Common myeloid progenitor, CD34-positive (primary cell): ENCODE results near the gene SERINC5.
A peak's percentile ranks its signal among the peaks of the same experiment; 100 is the strongest.
"Not testable (repeated sequence)": the region's sequence is repeated elsewhere in the genome, so short reads cannot be mapped to it uniquely, and the experiment has no call there.

Source experiments
- CTCF ChIA-PET: fragments of 350-600 bp; sonication (Branson Sonifier 250); formaldehyde crosslinking; loops from one replicate; lab custom pipeline; 2021; ENCODE audit warnings: antibody characterized with exemption; lab: Charles Lee
- POLR2A ChIA-PET: fragments of 350-600 bp; sonication (Branson Sonifier 250); formaldehyde crosslinking; loops from one replicate; lab custom pipeline; 2021; ENCODE audit warnings: antibody characterized with exemption; lab: Charles Lee
- DNase-seq, 3 donors: peaks; one replicate each; pipeline versions ENCODE4 v3.0.0 to v3.0.0-alpha.2; 2013
- H3K27ac ChIP-seq, 2 experiments: 1 replicate in 1 of 2; 2 replicates in 1 of 2; pipeline ENCODE4 v1.7.0; 2013; ENCODE audit warnings: inconsistent platforms in 2 of 2, low read length in 2 of 2, mild to moderate bottlenecking in 2 of 2, low read depth in 1 of 2, moderate library complexity in 1 of 2; ENCODE audit not compliant: severe bottlenecking in 2 of 2, insufficient read depth in 1 of 2, poor library complexity in 1 of 2
- H3K27me3 ChIP-seq, 5 experiments: replicated peaks in 2 of 5; 1 replicate in 3 of 5; 2 replicates in 2 of 5; pipeline versions ENCODE4 v1.6.1 to v1.7.0; 2013; ENCODE audit warnings: low read length in 4 of 5, mild to moderate bottlenecking in 2 of 5, moderate library complexity in 2 of 5, inconsistent platforms in 1 of 5; ENCODE audit not compliant: insufficient read depth in 5 of 5, control insufficient read depth in 4 of 5
- H3K36me3 ChIP-seq, 4 experiments: 1 replicate in 2 of 4; 2 replicates in 2 of 4; pipeline versions ENCODE4 v1.6.1 to v1.7.0; 2013; ENCODE audit warnings: low read length in 3 of 4, control low read depth in 1 of 4, mild to moderate bottlenecking in 1 of 4; ENCODE audit not compliant: control insufficient read depth in 4 of 4, insufficient read depth in 4 of 4
- H3K4me1 ChIP-seq, 4 experiments: 1 replicate in 3 of 4; 2 replicates in 1 of 4; pipeline versions ENCODE4 v1.6.1 to v1.7.1; 2013; ENCODE audit warnings: low read length in 3 of 4, mild to moderate bottlenecking in 3 of 4, control low read depth in 1 of 4, inconsistent platforms in 1 of 4, moderate library complexity in 1 of 4; ENCODE audit not compliant: control insufficient read depth in 4 of 4, insufficient read depth in 4 of 4; ENCODE audit errors: control extremely low read depth in 1 of 4
- H3K4me3 ChIP-seq, 7 experiments: 1 replicate in 4 of 7; 2 replicates in 3 of 7; pipeline versions ENCODE4 v1.5.1 to v1.7.0; 2013; ENCODE audit warnings: mild to moderate bottlenecking in 7 of 7, low read length in 6 of 7, moderate library complexity in 6 of 7, inconsistent platforms in 2 of 7, low read depth in 2 of 7, control low read depth in 1 of 7; ENCODE audit not compliant: insufficient read depth in 4 of 7, control insufficient read depth in 1 of 7; ENCODE audit errors: extremely low read depth in 1 of 7
- H3K9me3 ChIP-seq, 5 experiments: 1 replicate in 4 of 5; 2 replicates in 1 of 5; pipeline versions ENCODE4 v1.6.1 to v1.7.1; 2013; ENCODE audit warnings: low read length in 4 of 5, mild to moderate bottlenecking in 2 of 5, inconsistent platforms in 1 of 5, low read depth in 1 of 5, moderate library complexity in 1 of 5; ENCODE audit not compliant: control insufficient read depth in 4 of 5, insufficient read depth in 2 of 5; ENCODE audit errors: control extremely low read depth in 1 of 5
- WGBS: methylation state at CpG from one replicate; pipeline ENCODE4 v1.1.5; 2013; ENCODE audit not compliant: insufficient coverage; 5-methylcytosine and 5-hydroxymethylcytosine counted together

Gene SERINC5

DNA sequence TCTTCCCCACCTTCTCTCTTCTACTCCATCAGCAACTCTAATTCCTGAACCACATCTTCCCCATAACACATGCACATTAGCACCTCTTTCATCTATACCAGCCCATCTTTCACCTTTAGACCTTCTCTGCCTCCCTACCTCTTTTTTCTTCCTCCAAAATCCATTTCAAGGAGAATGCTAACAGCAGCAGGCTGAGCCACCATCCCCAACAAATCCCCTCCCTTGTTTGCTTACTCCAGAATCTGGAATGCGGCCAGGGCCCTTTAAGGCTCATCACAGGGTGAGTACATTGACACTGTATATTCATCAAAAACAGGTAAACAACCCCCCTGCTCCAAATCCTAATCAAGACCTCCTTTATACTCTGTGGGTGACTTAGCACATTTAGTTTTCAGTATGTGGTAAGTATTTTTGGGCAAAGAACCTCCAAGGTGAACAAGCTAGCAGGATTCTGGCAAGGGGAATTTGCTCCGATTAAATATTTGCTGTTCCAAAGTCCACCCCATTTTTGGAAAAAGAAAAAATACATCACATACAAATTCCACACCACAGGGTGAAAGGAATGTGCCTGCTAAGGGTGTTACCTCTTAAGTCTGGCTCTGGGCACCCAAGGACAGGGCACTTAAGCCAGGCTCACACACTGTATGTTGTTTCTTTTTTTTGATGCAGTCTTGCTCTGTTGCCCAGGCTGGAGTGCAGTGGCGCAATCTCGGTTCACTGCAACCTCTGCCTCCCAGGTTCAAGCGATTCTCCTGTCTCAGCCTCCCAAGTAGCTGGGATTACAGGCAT lies 71.4 kb downstream of the SERINC5 start:
- no peak overlapping the region for H3K27ac ChIP-seq
- ChIA-PET CTCF (no interaction called here), POLR2A (no interaction called here)
- peaks cover 27 to 81% (median 52%) of the 10 kb centered on the region in 4 experiments for H3K4me1 ChIP-seq
- H3K36me3 ChIP-seq: peaks cover 0 to 3% (median 0%) of the 10 kb centered on the region in 4 experiments
- no peak overlapping the region for H3K4me3 ChIP-seq
- DNase-seq: peak in 2 of 3 donors; percentile 7 to 41
- H3K9me3 ChIP-seq: no peaks in the 10 kb centered on the region
- 94% methylated on average over 3 of the region's 5 CpGs for WGBS
- H3K27me3 ChIP-seq: no peaks in the 10 kb centered on the region

DNA sequence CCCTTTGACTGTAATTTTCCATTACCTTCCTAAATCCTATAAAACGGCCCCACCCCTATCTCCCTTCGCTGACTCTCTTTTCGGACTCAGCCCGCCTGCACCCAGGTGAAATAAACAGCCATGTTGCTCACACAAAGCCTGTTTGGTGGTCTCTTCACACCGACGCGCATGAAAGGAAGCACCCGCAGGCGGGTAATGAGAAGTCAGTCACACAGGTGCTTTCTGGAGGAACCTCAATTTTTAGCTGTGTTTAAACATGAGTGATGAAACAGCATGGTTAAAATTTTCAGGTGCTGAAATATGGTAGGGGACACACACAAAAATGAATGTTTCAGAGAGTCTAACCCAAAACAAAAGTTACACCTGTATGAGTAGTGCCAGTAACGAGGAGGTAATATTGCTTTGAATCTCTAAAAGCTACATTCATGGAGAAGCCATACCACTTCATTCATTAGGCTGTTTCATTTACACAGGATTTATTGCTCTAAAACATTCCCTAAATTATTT lies 72.1 kb downstream of the SERINC5 start:
- H3K9me3 ChIP-seq, H3K4me3 ChIP-seq, H3K27ac ChIP-seq, H3K27me3 ChIP-seq, CTCF ChIA-PET, H3K36me3 ChIP-seq, POLR2A ChIA-PET: not testable (repeated sequence)
- WGBS: 70% methylated on average over 6 of the region's 10 CpGs
- H3K4me1 ChIP-seq: peaks cover 27 to 76% (median 52%) of the 10 kb centered on the region in 4 experiments
- DNase-seq: peak in 2 of 3 donors; percentile 24 to 38

DNA sequence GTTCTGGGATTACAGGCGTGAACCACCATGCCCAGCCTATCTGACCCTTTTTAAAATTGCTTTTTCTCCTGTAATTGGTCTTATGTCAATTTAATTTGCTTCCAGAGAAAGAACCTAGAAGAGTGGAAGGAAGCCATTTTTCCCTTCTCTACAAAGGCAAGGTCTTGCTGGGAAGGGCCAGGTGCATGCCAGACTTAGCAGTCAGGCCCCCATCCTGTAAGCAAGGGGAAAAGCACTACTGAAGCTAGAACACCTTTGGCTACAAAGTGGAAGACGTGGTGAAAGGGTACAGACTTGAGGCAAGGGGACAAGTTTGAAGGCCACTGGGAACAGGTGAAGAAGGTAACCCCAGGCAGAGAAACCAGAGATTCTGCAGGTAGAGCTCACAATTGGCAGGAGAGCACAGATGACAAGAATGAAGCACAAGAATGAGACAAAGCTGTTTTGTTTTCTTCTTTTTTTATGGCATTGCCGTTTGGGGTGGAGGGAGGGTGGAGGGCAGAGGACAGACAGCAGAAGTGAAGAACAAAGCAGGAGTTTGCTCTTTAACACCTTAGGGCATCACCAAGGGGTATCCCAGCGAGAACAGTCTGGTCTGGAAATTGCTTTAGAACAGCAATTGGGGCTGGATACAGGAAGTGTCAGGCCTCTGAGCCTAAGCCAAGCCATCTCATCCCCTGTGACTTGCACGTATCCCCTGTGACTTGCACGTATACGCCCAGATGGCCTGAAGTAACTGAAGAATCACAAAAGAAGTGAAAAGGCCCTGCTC lies 72.9 kb downstream of the SERINC5 start:
- 77% methylated on average over 4 of the region's 7 CpGs for WGBS

DNA sequence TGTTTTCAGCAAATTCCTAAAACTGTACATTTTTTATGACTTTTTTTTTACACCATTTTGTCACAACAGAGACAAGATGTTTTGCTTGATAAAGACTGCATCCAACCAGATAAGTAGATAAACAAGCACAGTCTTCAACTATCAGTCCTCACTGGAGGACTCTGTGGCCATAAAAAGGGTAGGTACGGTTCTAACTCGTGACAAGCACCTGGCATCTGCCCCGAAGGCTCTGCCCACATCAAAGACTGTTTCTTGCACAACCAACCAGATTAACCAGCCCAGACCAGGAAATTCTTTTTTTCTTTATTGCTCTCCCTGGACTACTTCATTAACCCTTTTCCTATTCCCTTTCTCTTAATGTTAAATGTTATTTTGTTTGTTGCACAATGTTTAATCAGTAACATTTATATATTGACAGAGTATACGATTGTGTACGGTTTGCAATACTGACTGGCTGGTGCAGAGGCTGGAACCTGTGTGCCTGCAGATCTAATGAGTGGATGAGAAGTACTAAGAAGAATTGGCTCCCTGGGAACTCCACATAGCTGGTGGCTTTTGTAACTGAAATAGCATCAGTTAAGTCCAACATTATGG lies 74.1 kb downstream of the SERINC5 start:
- Histone ChIP-seq H3K9me3 (no peaks in the 10 kb centered on the region), H3K4me3 (peak overlapping the region in 2 of 7 experiments; percentile 23 to 26), H3K27ac (peak overlapping the region in 1 of 2 experiments; percentile 46), H3K4me1 (peaks cover 29 to 73% (median 49%) of the 10 kb centered on the region in 4 experiments), H3K27me3 (no peaks in the 10 kb centered on the region), H3K36me3 (peaks cover under 1 to 10% (median 5%) of the 10 kb centered on the region in 4 experiments)
- DNase-seq: peak; percentile 74 to 90 (median 89)
- CTCF ChIA-PET: interaction anchor here (0.8 to 1.5 kb wide), 3 partner anchors 21 to 33 kb away, joined by 3 to 4 read pairs (median 3); no protein-coding TSS in a partner anchor
- POLR2A ChIA-PET: interaction anchor here (0.7 kb wide), 1 partner anchor 305 kb away, joined by 3 read pairs; no protein-coding TSS in a partner anchor
- WGBS: 14% methylated on average over 5 of the region's 5 CpGs

More for the DNA sequence above, 72.9 kb downstream of the SERINC5 start:
- Histone ChIP-seq H3K4me1 (peaks cover 28 to 72% (median 52%) of the 10 kb centered on the region in 4 experiments), H3K27ac (peak overlapping the region in 1 of 2 experiments; percentile 16), H3K4me3 (no peak overlapping the region), H3K27me3 (no peaks in the 10 kb centered on the region), H3K9me3 (no peaks in the 10 kb centered on the region), H3K36me3 (peaks cover 0 to 3% (median 0%) of the 10 kb centered on the region in 4 experiments)
- ChIA-PET CTCF (interaction anchor here (1.1 to 1.4 kb wide), 2 partner anchors 9 to 32 kb away, joined by 3 to 4 read pairs; no protein-coding TSS in a partner anchor), POLR2A (no interaction called here)
- peak in 2 of 3 donors; percentile 54 to 57 for DNase-seq

DNA sequence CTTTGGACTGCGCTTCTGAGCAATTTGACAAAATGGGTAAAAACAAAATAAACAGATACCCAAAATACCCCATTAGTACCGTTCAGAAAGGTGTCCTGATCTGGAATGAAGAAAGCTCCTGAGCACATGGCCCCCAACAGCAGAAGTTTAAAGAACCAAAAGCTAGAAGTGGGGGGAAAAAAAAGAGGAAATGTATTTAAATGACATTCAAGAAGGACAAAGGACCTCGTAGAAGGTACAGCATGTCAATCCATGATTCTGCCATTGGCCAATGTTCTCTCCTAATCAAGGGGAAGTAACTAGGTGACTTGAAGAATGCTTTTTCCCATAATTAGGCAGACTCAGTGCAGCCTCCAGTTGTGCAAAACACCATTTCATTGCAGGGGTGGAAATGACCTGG lies 78.6 kb downstream of the SERINC5 start:
- DNase-seq: no peak
- no peak overlapping the region for H3K27ac ChIP-seq
- POLR2A ChIA-PET: no interaction called here
- no peak overlapping the region for H3K4me3 ChIP-seq
- no peaks in the 10 kb centered on the region for H3K27me3 ChIP-seq
- H3K4me1 ChIP-seq: peaks cover 14 to 51% (median 25%) of the 10 kb centered on the region in 4 experiments
- WGBS: no CpG with 5 or more reads among the region's 3 CpGs
- no peaks in the 10 kb centered on the region for H3K9me3 ChIP-seq
- H3K36me3 ChIP-seq: peaks cover 7 to 27% (median 13%) of the 10 kb centered on the region in 4 experiments
- CTCF ChIA-PET: interaction anchor here (1.1 to 1.2 kb wide), 2 partner anchors 22 to 68 kb away, joined by 3 read pairs; no protein-coding TSS in a partner anchor

DNA sequence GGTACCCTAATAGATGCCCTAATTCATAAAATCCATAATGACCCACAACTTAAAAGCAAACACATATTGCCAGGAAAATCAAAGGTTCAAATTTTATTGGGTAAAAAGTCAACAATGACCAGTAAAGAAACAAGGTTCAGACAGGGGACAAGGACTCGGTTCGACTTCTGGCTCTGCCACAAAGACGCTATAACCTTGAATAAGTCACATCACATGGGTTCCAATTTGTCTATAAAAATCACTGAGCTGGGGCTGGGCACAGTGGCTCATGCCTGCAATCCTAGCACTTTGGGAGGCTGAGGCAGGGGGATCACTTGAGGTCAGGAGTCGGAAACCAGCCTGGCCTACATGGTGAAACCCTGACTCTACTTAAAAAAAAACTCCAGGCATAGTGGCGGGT lies 80.5 kb downstream of the SERINC5 start:
- no peak for DNase-seq
- H3K4me1 ChIP-seq: peaks cover 1 to 32% (median 11%) of the 10 kb centered on the region in 4 experiments
- WGBS: 98% methylated on average over 4 of the region's 5 CpGs
- peaks cover 9 to 33% (median 14%) of the 10 kb centered on the region in 4 experiments for H3K36me3 ChIP-seq
- H3K9me3 ChIP-seq: no peaks in the 10 kb centered on the region
- no peak overlapping the region for H3K27ac ChIP-seq
- H3K4me3 ChIP-seq: no peak overlapping the region
- ChIA-PET CTCF (no interaction called here), POLR2A (no interaction called here)
- no peaks in the 10 kb centered on the region for H3K27me3 ChIP-seq
